CD4-positive, CD25-positive, alpha-beta regulatory T cell (primary cell): ENCODE data around the gene RPS27. TPM values are rescaled to one million over a fixed set of nuclear protein-coding genes. Genes with fewer than 3 reads are reported as not detected.

Experiments used
- ATAC-seq, 2 donors: fragments of 150-1000 bp; cut with Tn5 transposase; one replicate each; pipeline ENCODE4 v1.10.0; 2021; ENCODE audit warnings: low read depth in 2 of 2, moderate number of reproducible peaks in 2 of 2, moderate library complexity in 1 of 2
- DNase-seq, 3 donors: peaks; one replicate each; pipeline versions ENCODE4 v3.0.0 to v3.0.0-alpha.2; 2012 to 2022; ENCODE audit warnings: mixed read lengths in 1 of 3
- H3K27ac ChIP-seq: one replicate; pipeline ENCODE4 v1.7.0; 2013; ENCODE audit warnings: mild to moderate bottlenecking, low read length; ENCODE audit not compliant: insufficient read depth, poor library complexity, severe bottlenecking
- H3K27me3 ChIP-seq: one replicate; pipeline ENCODE4 v1.7.0; 2013; ENCODE audit warnings: low read length; ENCODE audit not compliant: control insufficient read depth, insufficient read depth
- H3K36me3 ChIP-seq: one replicate; pipeline ENCODE4 v1.7.0; 2013; ENCODE audit warnings: mild to moderate bottlenecking, low read length, moderate library complexity; ENCODE audit not compliant: control insufficient read depth, insufficient read depth
- H3K4me1 ChIP-seq: 2 replicates; pipeline ENCODE4 v1.7.0; 2013; ENCODE audit warnings: mild to moderate bottlenecking, low read length; ENCODE audit not compliant: insufficient read depth, control insufficient read depth, poor library complexity, severe bottlenecking
- H3K4me3 ChIP-seq: one replicate; pipeline ENCODE4 v1.7.0; 2013; ENCODE audit warnings: low read depth, mild to moderate bottlenecking, low read length, moderate library complexity
- H3K9me3 ChIP-seq, 2 experiments: 1 replicate in 1 of 2; 2 replicates in 1 of 2; pipeline ENCODE4 v1.7.0; 2013; ENCODE audit warnings: low read length in 2 of 2, mild to moderate bottlenecking in 1 of 2, moderate library complexity in 1 of 2; ENCODE audit not compliant: control insufficient read depth in 2 of 2
- H3K27ac Mint-ChIP-seq, 3 donors: one replicate each; pipeline ENCODE4 v1.8.0; 2020 to 2022; ENCODE audit warnings: mild to moderate bottlenecking in 3 of 3, mixed read lengths in 3 of 3, moderate library complexity in 2 of 3
- H3K27me3 Mint-ChIP-seq: one replicate; pipeline ENCODE4 v1.8.0; 2022; ENCODE audit warnings: mild to moderate bottlenecking, mixed read lengths
- H3K36me3 Mint-ChIP-seq: one replicate; pipeline ENCODE4 v1.8.0; 2020; ENCODE audit warnings: mixed read lengths
- H3K4me1 Mint-ChIP-seq, 4 donors: one replicate each; pipeline ENCODE4 v1.8.0; 2020 to 2022; ENCODE audit warnings: mixed read lengths in 4 of 4, mild to moderate bottlenecking in 1 of 4
- H3K4me3 Mint-ChIP-seq, 4 donors: one replicate each; pipeline ENCODE4 v1.8.0; 2020 to 2022; ENCODE audit warnings: mild to moderate bottlenecking in 4 of 4, mixed read lengths in 4 of 4, moderate library complexity in 3 of 4
- H3K9me3 Mint-ChIP-seq, 7 donors: one replicate each; pipeline ENCODE4 v1.8.0; 2020 to 2022; ENCODE audit warnings: mixed read lengths in 7 of 7, mild to moderate bottlenecking in 3 of 7, moderate library complexity in 2 of 7
- polyA plus RNA-seq, 4 donors: library from polyadenylated mRNA; unstranded; fragments of 300-500 nt; fragmentation: Illumina TruSeq; gene quantifications; one replicate each; pipeline ENCODE4 v1.2.3, GENCODE V29; 2021
- total RNA-seq: library from RNA; stranded (reverse); gene quantifications from one replicate; pipeline ENCODE4 v1.2.3, GENCODE V29; 2022

RPS27 gene
- 4,265 TPM for total RNA-seq
- polyA plus RNA-seq: over 10,000 TPM; 16,500 to 24,850 (median 17,978) TPM

DNA sequence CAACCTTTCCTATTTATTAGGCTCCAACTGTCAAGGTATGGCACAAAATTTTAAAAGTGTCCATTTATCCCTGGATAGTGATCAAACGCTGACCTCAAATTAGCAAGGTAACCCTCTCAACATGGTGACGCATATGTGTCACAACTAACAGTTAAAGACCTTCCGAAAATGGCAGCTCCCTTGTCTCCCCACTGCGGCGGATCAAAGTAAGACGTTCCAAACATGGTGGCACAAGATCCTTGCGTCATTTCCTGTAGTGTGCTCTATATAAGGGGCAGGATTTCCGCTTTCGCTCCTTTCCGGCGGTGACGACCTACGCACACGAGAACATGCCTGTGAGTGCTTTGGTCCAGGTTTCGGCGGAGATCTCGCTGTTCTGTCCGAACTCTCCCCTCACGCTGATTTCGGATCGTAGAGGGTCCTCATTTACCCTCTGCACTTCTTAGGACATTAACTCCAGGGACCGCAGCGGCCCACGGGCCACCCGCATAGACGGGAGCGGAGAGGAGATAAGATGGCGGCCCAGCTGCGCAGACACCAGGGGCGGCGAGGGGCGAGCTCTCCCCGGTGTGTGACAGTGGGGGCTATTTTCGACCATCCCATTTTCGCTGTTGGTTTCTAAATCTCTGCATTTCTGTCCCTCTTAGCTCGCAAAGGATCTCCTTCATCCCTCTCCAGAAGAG, at the start of gene RPS27:
Gene RPS27, plus strand, starts transcription at position 295 of the 683 bp plus-strand sequence. Its CDS starts 35 bp downstream, at position 330.
- Histone ChIP-seq H3K36me3 (peaks cover 31% of the 10 kb centered on the region), H3K27ac (peak within 1 kb of the TSS; percentile 95), H3K4me1 (peaks cover 40% of the 10 kb centered on the region), H3K9me3 (no peaks in the 10 kb centered on the region), H3K27me3 (no peaks in the 10 kb centered on the region), H3K4me3 (peak within 1 kb of the TSS; percentile 100)
- ATAC-seq (peak; percentile 86 to 91), DNase-seq (peak; percentile 85 to 97 (median 95))
- peak within 1 kb of the TSS; percentile 99 to 100 (median 100) for H3K27ac Mint-ChIP-seq
- peaks cover 20% of the 10 kb centered on the region for H3K36me3 Mint-ChIP-seq
- peaks cover 9% of the 10 kb centered on the region for H3K27me3 Mint-ChIP-seq
- H3K4me1 Mint-ChIP-seq: peaks cover 21 to 60% (median 32%) of the 10 kb centered on the region in 4 donors
- peak within 1 kb of the TSS; percentile 88 to 98 (median 96) for H3K4me3 Mint-ChIP-seq
- peaks cover 0 to 2% (median 0%) of the 10 kb centered on the region in 7 donors for H3K9me3 Mint-ChIP-seq

DNA sequence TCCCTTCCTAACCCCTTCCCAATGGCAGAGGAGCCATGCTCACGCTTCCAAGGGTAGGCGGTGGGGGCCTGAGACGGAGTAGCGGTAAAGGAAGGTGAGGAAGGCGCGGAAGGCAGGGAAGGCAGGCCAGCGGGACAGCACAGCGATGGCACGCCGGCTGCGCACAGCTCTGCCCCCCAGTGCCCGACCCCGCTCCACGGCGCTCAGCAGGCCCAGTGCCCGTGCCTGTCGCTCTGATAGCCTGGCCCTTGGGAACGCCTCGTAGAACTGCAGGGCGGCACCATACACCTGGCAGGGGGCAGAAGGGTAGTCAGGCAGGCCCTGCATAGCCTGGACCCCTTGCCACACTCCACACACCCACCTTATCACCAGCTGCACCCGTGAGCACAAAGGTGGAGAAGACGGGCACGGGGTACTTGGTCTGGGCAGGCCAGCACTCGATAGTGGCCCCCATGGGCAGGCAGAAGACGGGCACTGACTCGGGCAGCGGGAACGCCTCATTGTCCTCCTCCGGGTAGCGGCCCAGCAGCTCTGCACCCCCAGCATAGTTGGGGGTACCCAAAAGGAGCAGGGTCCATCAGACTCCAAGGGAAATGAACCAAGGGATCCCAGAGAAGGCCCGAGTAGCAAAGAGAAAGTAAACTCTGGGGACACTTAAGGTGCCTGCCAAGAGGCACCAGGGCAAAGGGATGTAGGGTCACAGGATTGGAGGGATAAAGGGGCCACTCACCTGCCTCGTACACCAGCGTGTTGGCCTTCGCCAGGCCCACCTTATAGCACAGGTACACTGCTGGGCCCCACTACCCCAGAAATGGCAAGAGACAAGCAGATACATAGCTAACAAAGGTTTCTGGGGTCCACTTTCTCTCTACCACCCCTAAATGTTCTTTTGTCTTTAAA, 48.5 kb upstream of the RPS27 start:
- peaks cover 45% of the 10 kb centered on the region for H3K36me3 Mint-ChIP-seq
- peak overlapping the region in 2 of 3 donors; percentile 31 to 97 for H3K27ac Mint-ChIP-seq

DNA sequence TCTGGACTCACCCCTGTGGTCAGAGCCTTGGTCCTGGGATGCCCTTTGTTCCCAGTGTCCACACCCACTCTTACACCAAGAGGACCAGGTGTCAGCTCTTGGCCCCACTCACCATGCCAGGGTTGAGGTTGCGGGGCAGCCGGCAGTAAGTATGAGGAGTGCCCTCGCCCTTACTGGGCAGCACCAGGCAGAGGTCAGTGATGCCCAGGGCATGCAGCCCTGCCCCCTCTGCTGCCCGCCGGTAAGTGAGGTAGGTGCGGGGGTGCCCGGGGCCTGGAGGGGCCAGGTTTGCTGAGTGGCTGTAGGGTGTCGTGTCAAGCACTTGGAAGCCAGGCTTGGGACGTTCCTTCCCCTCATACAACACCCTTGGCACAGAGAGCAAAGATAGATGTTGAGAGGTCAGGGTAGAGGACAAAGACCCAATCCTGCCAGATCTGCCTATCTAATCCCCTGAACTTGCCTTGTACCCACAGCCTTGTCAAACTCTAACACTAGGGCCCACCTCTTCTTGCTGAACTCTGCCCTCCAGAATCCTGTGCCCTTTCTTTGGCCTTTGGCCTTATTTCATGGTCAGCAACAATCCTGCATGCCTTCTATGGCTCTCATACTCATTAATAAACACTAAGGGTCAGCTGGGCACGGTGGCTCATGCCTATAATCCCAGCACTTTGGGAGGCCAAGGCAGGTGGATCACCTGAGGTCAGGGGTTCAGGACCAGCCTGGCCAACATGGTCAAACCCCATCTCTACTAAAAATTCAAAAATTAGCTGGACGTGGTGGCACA, 47.6 kb upstream of the RPS27 start:
- peaks cover 0 to 58% (median 22%) of the 10 kb centered on the region in 4 donors for H3K4me1 Mint-ChIP-seq
- Histone ChIP-seq H3K4me1 (peaks cover 42% of the 10 kb centered on the region), H3K4me3 (no peak overlapping the region), H3K9me3 (no peaks in the 10 kb centered on the region), H3K27ac (peak overlapping the region; percentile 23), H3K36me3 (peaks cover 49% of the 10 kb centered on the region), H3K27me3 (no peaks in the 10 kb centered on the region)
- peak overlapping the region in 2 of 3 donors; percentile 83 to 97 for H3K27ac Mint-ChIP-seq
- ATAC-seq: no peak
- peaks cover 38% of the 10 kb centered on the region for H3K36me3 Mint-ChIP-seq
- DNase-seq: no peak
- no peaks in the 10 kb centered on the region for H3K9me3 Mint-ChIP-seq
- peak overlapping the region in 2 of 4 donors; percentile 11 to 76 for H3K4me3 Mint-ChIP-seq
- peaks cover 6% of the 10 kb centered on the region for H3K27me3 Mint-ChIP-seq

More for the DNA sequence above, 48.5 kb upstream of the RPS27 start:
- Histone ChIP-seq H3K9me3 (no peaks in the 10 kb centered on the region), H3K27ac (peak overlapping the region; percentile 23), H3K27me3 (no peaks in the 10 kb centered on the region), H3K4me3 (no peak overlapping the region), H3K36me3 (peaks cover 54% of the 10 kb centered on the region), H3K4me1 (peaks cover 42% of the 10 kb centered on the region)
- Mint-ChIP-seq H3K4me1 (peaks cover 0 to 55% (median 24%) of the 10 kb centered on the region in 4 donors), H3K4me3 (peak overlapping the region in 2 of 4 donors; percentile 22 to 57), H3K27me3 (peaks cover 6% of the 10 kb centered on the region), H3K9me3 (no peaks in the 10 kb centered on the region)
- ATAC-seq: no peak
- no peak for DNase-seq

DNA sequence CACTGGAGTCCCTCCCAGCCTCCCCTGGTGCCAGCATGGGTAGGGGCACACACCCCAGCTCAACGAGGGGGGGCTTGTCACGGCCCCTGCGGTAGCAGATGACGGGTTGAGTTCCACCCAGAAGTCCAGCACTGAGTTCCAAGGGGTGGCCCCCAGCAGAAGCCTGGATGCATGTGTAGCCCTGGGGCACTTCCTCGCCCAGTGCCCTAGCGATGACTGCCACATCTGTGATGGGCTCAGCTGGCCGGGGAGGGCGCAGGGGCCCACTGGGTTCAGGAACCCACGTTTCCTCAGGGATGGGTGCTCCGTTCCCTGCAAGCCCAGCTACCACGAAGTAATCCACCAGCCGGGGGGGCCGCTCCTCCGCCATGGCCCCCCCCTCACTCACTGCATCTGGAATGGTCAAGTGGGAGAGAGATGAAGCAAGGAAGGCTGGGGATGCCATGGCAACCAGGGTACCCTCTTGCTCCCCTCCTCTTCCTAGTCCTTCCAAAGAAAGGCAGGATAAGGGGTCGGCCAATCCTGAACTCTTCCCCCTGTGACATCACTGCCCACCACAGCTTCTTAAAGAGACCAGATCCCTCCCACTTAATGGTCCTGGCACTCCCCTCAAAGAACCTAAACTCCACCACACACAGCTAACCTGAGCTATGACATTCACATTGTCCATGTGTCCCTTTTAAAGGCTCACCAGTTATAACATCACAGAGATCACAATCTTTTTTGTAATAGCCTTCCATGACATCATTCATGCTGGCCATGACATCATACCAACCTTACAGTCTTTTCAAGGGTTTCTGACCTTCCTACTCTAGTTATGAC, 46.3 kb upstream of the RPS27 start:
- H3K9me3 ChIP-seq: no peaks in the 10 kb centered on the region
- peaks cover 6% of the 10 kb centered on the region for H3K27me3 Mint-ChIP-seq
- no peak for ATAC-seq
- H3K27ac ChIP-seq: peak overlapping the region; percentile 91
- peaks cover 55% of the 10 kb centered on the region for H3K36me3 ChIP-seq
- H3K36me3 Mint-ChIP-seq: peaks cover 31% of the 10 kb centered on the region
- H3K4me1 ChIP-seq: peaks cover 42% of the 10 kb centered on the region
- peak overlapping the region; percentile 94 to 97 (median 95) for H3K27ac Mint-ChIP-seq
- no peaks in the 10 kb centered on the region for H3K27me3 ChIP-seq
- peaks cover 0 to 52% (median 22%) of the 10 kb centered on the region in 4 donors for H3K4me1 Mint-ChIP-seq
- DNase-seq: no peak
- H3K4me3 Mint-ChIP-seq: peak overlapping the region; percentile 95 to 99 (median 97)
- H3K4me3 ChIP-seq: peak overlapping the region; percentile 91
- H3K9me3 Mint-ChIP-seq: no peaks in the 10 kb centered on the region

DNA sequence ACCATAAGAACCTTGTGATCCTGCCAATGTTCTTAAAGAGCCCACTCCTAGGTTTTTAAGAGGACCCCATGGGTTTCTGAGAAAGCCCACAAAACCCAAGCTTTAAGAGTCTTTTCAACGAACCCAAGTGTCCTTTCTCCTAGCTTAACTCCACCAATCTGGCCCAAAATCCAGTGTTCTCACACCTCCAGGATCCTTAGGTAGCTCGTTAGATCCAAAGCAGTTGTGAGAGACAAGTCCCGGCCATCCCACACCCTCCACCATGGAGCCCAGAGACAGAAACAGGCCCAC, 45.8 kb upstream of the RPS27 start:
- H3K27me3 Mint-ChIP-seq: peaks cover 6% of the 10 kb centered on the region
- peaks cover 26% of the 10 kb centered on the region for H3K36me3 Mint-ChIP-seq
- peak overlapping the region; percentile 94 to 97 (median 95) for H3K27ac Mint-ChIP-seq
- H3K9me3 Mint-ChIP-seq: no peaks in the 10 kb centered on the region
- Histone ChIP-seq H3K9me3 (no peaks in the 10 kb centered on the region), H3K27ac (peak overlapping the region; percentile 91), H3K4me1 (peaks cover 42% of the 10 kb centered on the region), H3K36me3 (peaks cover 53% of the 10 kb centered on the region), H3K4me3 (peak overlapping the region; percentile 91), H3K27me3 (no peaks in the 10 kb centered on the region)
- DNase-seq (no peak), ATAC-seq (no peak)
- H3K4me3 Mint-ChIP-seq: peak overlapping the region; percentile 95 to 99 (median 97)
- H3K4me1 Mint-ChIP-seq: peaks cover 0 to 51% (median 22%) of the 10 kb centered on the region in 4 donors

DNA sequence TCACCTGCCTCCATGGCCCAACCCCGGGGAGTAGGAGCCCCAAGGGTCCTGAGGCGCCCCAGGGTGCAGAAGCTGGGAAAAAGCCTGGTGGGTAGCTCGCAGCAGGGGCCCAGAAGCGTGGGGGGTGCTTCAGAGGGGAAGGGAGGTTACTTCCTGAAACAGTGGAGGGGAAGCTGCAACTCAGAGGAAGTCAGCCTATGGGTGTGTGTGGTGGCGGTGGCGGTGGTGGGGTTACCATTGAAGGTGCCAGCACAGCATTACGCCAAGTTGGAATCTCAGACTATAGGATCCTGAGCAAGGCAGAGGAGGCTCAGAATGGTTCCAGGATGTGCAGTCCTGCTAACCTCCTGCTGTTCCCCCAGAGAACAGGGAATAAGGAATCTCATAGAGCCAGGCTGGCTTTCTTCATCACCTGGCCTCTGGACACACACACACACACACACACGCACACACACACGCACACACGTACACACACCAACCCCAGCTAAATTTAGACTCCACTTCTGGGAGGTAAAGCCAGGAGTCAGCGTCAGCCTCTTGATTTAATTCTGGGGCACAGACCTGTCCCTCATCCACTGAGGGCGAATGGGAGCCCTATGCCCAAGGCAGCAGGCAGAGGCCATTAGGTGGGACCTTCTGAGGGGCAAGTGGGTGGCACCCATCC, 45.3 kb upstream of the RPS27 start:
- H3K9me3 Mint-ChIP-seq: no peaks in the 10 kb centered on the region
- DNase-seq: peak; percentile 73 to 91 (median 86)
- Histone ChIP-seq H3K4me3 (peak overlapping the region; percentile 91), H3K9me3 (no peaks in the 10 kb centered on the region), H3K27me3 (no peaks in the 10 kb centered on the region), H3K27ac (peak overlapping the region; percentile 91), H3K4me1 (peaks cover 42% of the 10 kb centered on the region), H3K36me3 (peaks cover 54% of the 10 kb centered on the region)
- H3K27me3 Mint-ChIP-seq: peaks cover 6% of the 10 kb centered on the region
- H3K27ac Mint-ChIP-seq: peak overlapping the region; percentile 94 to 97 (median 95)
- H3K4me3 Mint-ChIP-seq: peak overlapping the region; percentile 95 to 99 (median 97)
- peaks cover 0 to 48% (median 24%) of the 10 kb centered on the region in 4 donors for H3K4me1 Mint-ChIP-seq
- peaks cover 24% of the 10 kb centered on the region for H3K36me3 Mint-ChIP-seq
- ATAC-seq: peak; percentile 66 to 76
